Islet of Langerhans (tissue), 1 donor: Measurements from ENCODE around the gene NCAN.
"Not testable (repeated sequence)": the region's sequence is repeated elsewhere in the genome, so short reads cannot be mapped to it uniquely, and the experiment has no call there.

Experiments
- FAIRE-seq: peaks from one replicate; lab custom pipeline; 2011; peaks lifted over from hg19 to GRCh38; lab: Jason Lieb, UNC

The NCAN gene

GRCh38 chr19:19211499-19212420, at the start of gene NCAN:
TSS of gene NCAN (plus strand) at chr19:19211958. CDS start at chr19:19216954, 4,996 bp downstream.
- no peak for FAIRE-seq

GRCh38 chr19:19162495-19162894, 49.3 kb upstream of the NCAN start:
- no peak for FAIRE-seq

- no peak for FAIRE-seq
These were observed 46.4 kb upstream of the NCAN start for GRCh38 chr19:19165396-19165795.

GRCh38 chr19:19167612-19168011, 44.1 kb upstream of the NCAN start:
- FAIRE-seq: no peak

- FAIRE-seq: no peak
These were observed 42.3 kb upstream of the NCAN start for GRCh38 chr19:19169236-19170052.

- FAIRE-seq: no peak
These were observed 41.5 kb upstream of the NCAN start, which contains the start of gene MEF2B for GRCh38 chr19:19170053-19170872. TSS of gene MEF2B (minus strand) at chr19:19170263. CDS start at chr19:19150735, 19,528 bp downstream.

GRCh38 chr19:19170873-19171672, 40.7 kb upstream of the NCAN start:
- no peak for FAIRE-seq

- FAIRE-seq: no peak
These were observed 39.8 kb upstream of the NCAN start for GRCh38 chr19:19171821-19172532.

- FAIRE-seq: not testable (repeated sequence)
These were observed 38.5 kb upstream of the NCAN start for GRCh38 chr19:19173243-19173642.

- FAIRE-seq: no peak
These were observed 34.8 kb upstream of the NCAN start for GRCh38 chr19:19176950-19177349.

- no peak for FAIRE-seq
These were observed 32.0 kb upstream of the NCAN start for GRCh38 chr19:19179548-19180441.

GRCh38 chr19:19181488-19181998, 30.2 kb upstream of the NCAN start:
- FAIRE-seq: no peak

GRCh38 chr19:19185853-19186740, 25.7 kb upstream of the NCAN start:
- FAIRE-seq: no peak

- FAIRE-seq: no peak
These were observed 25.0 kb upstream of the NCAN start for GRCh38 chr19:19186742-19187141.

- FAIRE-seq: no peak
These were observed 20.0 kb upstream of the NCAN start for GRCh38 chr19:19191768-19192077.

- FAIRE-seq: peak; percentile 84
These were observed 19.5 kb upstream of the NCAN start, which contains the start of the genes BORCS8 and RFXANK for GRCh38 chr19:19192078-19192882. TSS of gene BORCS8 (minus strand) at chr19:19192152. CDS start at chr19:19192117, 35 bp downstream. TSS of gene RFXANK (plus strand) at chr19:19192258. CDS start at chr19:19193947, 1,689 bp downstream.

- FAIRE-seq: no peak
These were observed 18.8 kb upstream of the NCAN start for GRCh38 chr19:19192910-19193423.
